GM19239 (cell line): ENCODE data around the gene ARL5C.
"Not testable (repeated sequence)": the region's sequence is repeated elsewhere in the genome, so short reads cannot be mapped to it uniquely, and the experiment has no call there.

ENCODE experiments used
- DNase-seq: peaks from one replicate; pipeline ENCODE4 v3.0.0; 2011; ENCODE audit warnings: low spot score; ENCODE audit not compliant: insufficient read length
- FAIRE-seq: peaks from 2 replicates; lab custom pipeline; 2011; peaks lifted over from hg19 to GRCh38; lab: Jason Lieb, UNC

Gene ARL5C

GRCh38 chr17:39169518-39169917 lies 3.6 kb upstream of the ARL5C start:
- FAIRE-seq = no peak
- DNase-seq = no peak

GRCh38 chr17:39169101-39169500 lies 3.1 kb upstream of the ARL5C start:
- FAIRE-seq = no peak
- DNase-seq = no peak

GRCh38 chr17:39168503-39168902 lies 2.5 kb upstream of the ARL5C start:
- FAIRE-seq = not testable (repeated sequence)

GRCh38 chr17:39167476-39167875 lies 1.5 kb upstream of the ARL5C start:
- no peak for FAIRE-seq

More at GRCh38 chr17:39168503-39168902, 2.5 kb upstream of the ARL5C start:
- DNase-seq = not testable (repeated sequence)

GRCh38 chr17:39166437-39167335 lies 725 bp upstream of the ARL5C start:
- DNase-seq = no peak
- no peak for FAIRE-seq

More at GRCh38 chr17:39167476-39167875, 1.5 kb upstream of the ARL5C start:
- DNase-seq = no peak

- no peak for FAIRE-seq
Observed at GRCh38 chr17:39165178-39165840, 652 bp downstream of the ARL5C start.

GRCh38 chr17:39164675-39165143 lies 1.3 kb downstream of the ARL5C start:
- FAIRE-seq = peak; percentile 90
- peak; percentile 88 for DNase-seq

More at GRCh38 chr17:39165178-39165840, 652 bp downstream of the ARL5C start:
- no peak for DNase-seq

- FAIRE-seq = no peak
Observed at GRCh38 chr17:39161962-39162361, 4.0 kb downstream of the ARL5C start.

GRCh38 chr17:39158623-39159022 lies 7.3 kb downstream of the ARL5C start:
- FAIRE-seq (no peak), DNase-seq (no peak)

More at GRCh38 chr17:39161962-39162361, 4.0 kb downstream of the ARL5C start:
- no peak for DNase-seq

- DNase-seq (no peak), FAIRE-seq (no peak)
Observed at GRCh38 chr17:39156491-39156890, 9.5 kb downstream of the ARL5C start.

GRCh38 chr17:39155654-39156053 lies 10.3 kb downstream of the ARL5C start:
- FAIRE-seq = no peak
- no peak for DNase-seq

- no peak for FAIRE-seq
Observed at GRCh38 chr17:39153599-39154051, 12.3 kb downstream of the ARL5C start.

GRCh38 chr17:39151943-39152818 lies 13.8 kb downstream of the ARL5C start:
- FAIRE-seq (no peak), DNase-seq (no peak)

More at GRCh38 chr17:39153599-39154051, 12.3 kb downstream of the ARL5C start:
- DNase-seq = peak; percentile 55

- DNase-seq (no peak), FAIRE-seq (no peak)
Observed at GRCh38 chr17:39151150-39151942, 14.6 kb downstream of the ARL5C start, which contains the start of gene PLXDC1. TSS of gene PLXDC1 (minus strand) at chr17:39151637. CDS start at chr17:39151437, 200 bp downstream.

GRCh38 chr17:39150795-39151149 lies 15.2 kb downstream of the ARL5C start:
- no peak for FAIRE-seq

GRCh38 chr17:39150104-39150634 lies 15.8 kb downstream of the ARL5C start:
- no peak for DNase-seq
- FAIRE-seq = no peak

More at GRCh38 chr17:39150795-39151149, 15.2 kb downstream of the ARL5C start:
- no peak for DNase-seq

GRCh38 chr17:39147221-39148185 lies 18.5 kb downstream of the ARL5C start:
- FAIRE-seq (no peak), DNase-seq (no peak)

GRCh38 chr17:39146273-39146672 lies 19.7 kb downstream of the ARL5C start:
- DNase-seq (no peak), FAIRE-seq (no peak)
